Endothelial cell of umbilical vein (primary cell): Measurements from ENCODE around the gene R3HDM2.

Source experiments
- CTCF ChIP-seq, 2 donors: IDR thresholded peaks; 1 replicate in 1 of 2; 2 replicates in 1 of 2; pipeline ENCODE4 v1.5.1; 2011; ENCODE audit warnings: low read length in 2 of 2, mild to moderate bottlenecking in 2 of 2, moderate library complexity in 2 of 2, control low read depth in 1 of 2, inconsistent platforms in 1 of 2, low read depth in 1 of 2; ENCODE audit not compliant: insufficient read depth in 1 of 2; ENCODE audit errors: extremely low read depth in 1 of 2
- EZH2 ChIP-seq: IDR thresholded peaks from 2 replicates; pipeline ENCODE4 v1.6.1; 2012; ENCODE audit warnings: borderline replicate concordance, low read depth, mild to moderate bottlenecking, moderate library complexity, low read length, inconsistent platforms; ENCODE audit not compliant: severe bottlenecking
- JUN ChIP-seq: IDR thresholded peaks from 2 replicates; pipeline ENCODE4 v1.6.1; 2011; ENCODE audit warnings: borderline replicate concordance, low read depth; ENCODE audit not compliant: insufficient read length, insufficient read depth
- POLR2A ChIP-seq: IDR thresholded peaks from 2 replicates; pipeline ENCODE4 v1.6.1; 2012; ENCODE audit warnings: low read depth, mild to moderate bottlenecking, control low read depth, low read length
- POLR2AphosphoS5 ChIP-seq: IDR thresholded peaks from 2 replicates; pipeline ENCODE4 v1.6.1; 2012; ENCODE audit warnings: low read depth, mild to moderate bottlenecking, control low read depth, low read length, moderate library complexity; ENCODE audit not compliant: insufficient read depth
- TF ChIP-seq, protein P1 (sequence below): IDR thresholded peaks from 2 replicates; pipeline ENCODE4 v1.6.1; 2011; ENCODE audit not compliant: insufficient read depth, insufficient read length

DNA sequence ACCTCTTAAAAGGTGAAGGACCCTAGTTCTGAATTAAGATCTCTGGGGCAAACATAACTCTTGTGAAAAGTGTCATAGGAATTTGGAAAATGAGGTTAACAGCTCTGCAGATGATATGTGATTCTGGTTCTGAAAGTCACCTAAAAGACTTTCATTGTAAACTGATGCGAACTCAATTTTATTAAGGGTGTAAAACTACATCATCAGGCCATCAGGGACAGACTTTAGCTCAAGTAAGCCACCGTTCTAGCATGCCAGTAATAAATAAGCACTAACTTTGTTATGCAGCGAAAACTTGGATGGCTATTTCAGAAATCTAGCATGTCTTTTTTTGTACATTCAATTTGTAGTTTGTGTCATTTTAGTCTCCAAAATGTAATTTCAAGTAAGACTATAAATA, 61.6 kb downstream of the R3HDM2 start:
- TF ChIP-seq POLR2AphosphoS5 (no peak), CTCF (IDR thresholded peaks at IDR 0.05; ENCODE audit: extremely low read depth in 1 of 2, insufficient read depth in 1 of 2, low read depth in 1 of 2, low read length in 2 of 2) (no peak), POLR2A (no peak), EZH2 (no peak), JUN (no peak)
- TF ChIP-seq, protein P1, sequence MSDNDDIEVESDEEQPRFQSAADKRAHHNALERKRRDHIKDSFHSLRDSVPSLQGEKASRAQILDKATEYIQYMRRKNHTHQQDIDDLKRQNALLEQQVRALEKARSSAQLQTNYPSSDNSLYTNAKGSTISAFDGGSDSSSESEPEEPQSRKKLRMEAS = no peak
